ENCODE results near the gene SH3BGRL3.
"Not testable (repeated sequence)": the region's sequence is repeated elsewhere in the genome, so short reads cannot be mapped to it uniquely, and the experiment has no call there.

Gene SH3BGRL3

DNA sequence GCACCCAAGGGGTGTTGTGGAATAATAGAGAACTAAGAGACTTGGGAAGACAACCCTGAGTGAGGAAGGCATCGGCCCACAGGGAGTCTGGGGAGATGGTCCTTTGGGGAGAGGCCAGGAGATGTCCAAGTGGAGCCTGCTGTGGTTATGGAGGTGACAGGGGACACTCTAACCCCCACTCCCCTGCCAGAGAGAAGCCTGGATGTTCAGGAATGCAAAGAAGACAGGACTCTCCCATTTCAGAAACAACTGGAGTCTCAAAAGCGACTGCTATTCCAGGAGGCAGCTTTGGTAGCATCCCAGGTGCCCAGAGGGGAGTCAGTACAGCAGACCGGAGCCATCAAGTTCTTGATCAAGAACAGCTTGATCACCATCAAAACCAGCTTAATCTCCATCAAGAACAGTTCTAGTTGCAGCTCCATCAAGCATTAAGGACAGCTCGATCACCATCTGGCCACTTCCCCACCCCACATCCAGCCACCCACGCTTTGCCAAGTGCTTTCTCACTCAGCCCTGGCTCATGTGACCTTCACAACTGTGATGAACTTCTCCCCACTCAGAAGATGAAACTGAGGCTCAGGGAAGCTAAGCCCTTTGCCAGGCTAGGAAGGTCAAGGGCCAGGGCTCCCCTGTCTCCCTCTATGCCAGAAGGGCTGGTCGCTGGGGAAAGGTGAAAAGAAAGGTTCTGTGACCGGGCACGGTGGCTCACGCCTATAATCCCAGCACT is 38.6 kb downstream of the SH3BGRL3 start:
- Histone ChIP-seq H2AFZ (ENCODE audit: low read depth, low read length) (no peak overlapping the region), H3K9me3 (ENCODE audit: low read length) (no peaks in the 10 kb centered on the region), H3K27me3 (ENCODE audit: insufficient read depth, low read length) (no peaks in the 10 kb centered on the region), H3K4me1 (ENCODE audit: insufficient read depth, low read length) (peaks cover 2% of the 10 kb centered on the region), H3K4me3 (ENCODE audit: low read length) (no peak overlapping the region), H3K36me3 (ENCODE audit: insufficient read depth, low read length) (no peaks in the 10 kb centered on the region)

DNA sequence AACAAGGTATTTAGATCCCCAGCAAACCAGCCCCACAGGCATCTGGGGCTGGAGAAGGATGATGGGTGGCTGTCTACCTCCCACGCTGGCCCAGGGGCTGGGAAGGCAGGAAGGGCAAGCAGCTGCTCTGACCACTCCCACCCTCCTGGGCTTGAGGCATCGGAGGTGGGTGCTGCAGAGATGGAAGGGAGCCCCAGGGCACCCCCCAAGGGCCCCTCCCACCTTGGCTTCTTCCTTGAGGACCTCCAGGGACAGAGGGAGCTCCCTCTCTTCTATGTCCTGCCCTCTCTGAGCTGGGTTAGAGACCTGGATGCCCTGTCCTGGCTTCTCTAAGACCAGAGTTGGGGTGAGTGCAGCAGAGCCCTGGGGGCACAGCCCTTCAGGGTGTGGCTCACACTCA is 41.0 kb downstream of the SH3BGRL3 start:
- H3K27me3 ChIP-seq (ENCODE audit: insufficient read depth, low read length), result no peaks in the 10 kb centered on the region
- H3K9me3 ChIP-seq (ENCODE audit: low read length), result no peaks in the 10 kb centered on the region
- H3K36me3 ChIP-seq (ENCODE audit: insufficient read depth, low read length), result no peaks in the 10 kb centered on the region
- no peak overlapping the region for H3K4me3 ChIP-seq (ENCODE audit: low read length)
- peaks cover 2% of the 10 kb centered on the region for H3K4me1 ChIP-seq (ENCODE audit: insufficient read depth, low read length)
- H2AFZ ChIP-seq (ENCODE audit: low read depth, low read length), result no peak overlapping the region

DNA sequence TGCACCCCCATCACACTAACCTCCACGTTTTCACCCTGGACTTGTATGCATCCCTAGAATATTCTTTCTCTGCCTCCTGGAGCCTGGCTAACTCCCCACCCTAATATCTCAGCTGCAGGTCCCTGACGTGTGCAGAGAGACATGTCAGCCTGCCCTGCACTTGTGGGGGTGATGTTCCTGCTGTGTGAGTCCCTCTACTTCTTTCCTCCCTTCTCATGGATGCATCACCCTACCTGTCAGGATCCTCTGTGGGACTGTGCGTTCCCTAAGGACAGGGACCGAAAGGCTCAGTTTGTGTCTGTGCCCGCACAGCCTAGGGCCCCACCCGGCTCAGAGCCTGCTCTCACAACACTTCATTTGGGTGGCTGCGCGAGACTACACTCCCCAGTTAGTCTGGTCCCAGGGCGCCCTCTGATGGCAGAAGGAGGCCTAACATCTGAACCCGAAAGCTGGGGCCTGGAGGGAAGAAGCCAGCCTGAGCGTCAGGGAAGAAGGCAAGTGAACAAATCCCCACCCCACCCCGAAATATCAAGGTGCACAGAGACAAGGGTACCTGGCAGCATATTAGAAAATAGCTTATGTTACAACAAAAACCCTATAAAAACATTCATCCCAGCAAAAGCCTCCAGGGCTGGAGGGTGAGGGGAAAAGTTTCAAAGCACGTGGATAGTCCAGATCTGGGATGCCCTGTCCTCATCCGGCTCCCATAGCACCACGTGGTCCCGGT is 41.6 kb downstream of the SH3BGRL3 start:
- H3K4me3 ChIP-seq (ENCODE audit: low read length), result no peak overlapping the region
- H3K4me1 ChIP-seq (ENCODE audit: insufficient read depth, low read length), result peaks cover 2% of the 10 kb centered on the region
- H2AFZ ChIP-seq (ENCODE audit: low read depth, low read length), result no peak overlapping the region
- H3K36me3 ChIP-seq (ENCODE audit: insufficient read depth, low read length), result no peaks in the 10 kb centered on the region
- H3K9me3 ChIP-seq (ENCODE audit: low read length), result no peaks in the 10 kb centered on the region
- H3K27me3 ChIP-seq (ENCODE audit: insufficient read depth, low read length), result no peaks in the 10 kb centered on the region

DNA sequence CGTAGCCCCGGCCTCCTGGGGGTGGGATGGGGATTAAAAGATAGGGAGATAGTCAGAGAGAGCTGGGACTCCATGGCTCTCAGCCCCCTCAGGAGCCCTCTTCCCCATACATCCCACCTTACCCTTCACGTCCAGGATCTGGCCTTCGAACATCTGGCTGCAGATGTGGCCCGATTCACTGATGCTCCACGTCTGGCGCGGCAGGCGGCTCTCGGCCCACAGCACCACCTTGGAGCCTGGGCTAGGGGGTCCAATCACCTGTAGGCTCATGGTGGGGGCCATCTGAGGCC is 42.1 kb downstream of the SH3BGRL3 start:
- Histone ChIP-seq H3K4me1 (ENCODE audit: insufficient read depth, low read length) (peaks cover 2% of the 10 kb centered on the region), H3K27me3 (ENCODE audit: insufficient read depth, low read length) (no peaks in the 10 kb centered on the region), H2AFZ (ENCODE audit: low read depth, low read length) (no peak overlapping the region), H3K9me3 (ENCODE audit: low read length) (no peaks in the 10 kb centered on the region), H3K4me3 (ENCODE audit: low read length) (no peak overlapping the region), H3K36me3 (ENCODE audit: insufficient read depth, low read length) (no peaks in the 10 kb centered on the region)

DNA sequence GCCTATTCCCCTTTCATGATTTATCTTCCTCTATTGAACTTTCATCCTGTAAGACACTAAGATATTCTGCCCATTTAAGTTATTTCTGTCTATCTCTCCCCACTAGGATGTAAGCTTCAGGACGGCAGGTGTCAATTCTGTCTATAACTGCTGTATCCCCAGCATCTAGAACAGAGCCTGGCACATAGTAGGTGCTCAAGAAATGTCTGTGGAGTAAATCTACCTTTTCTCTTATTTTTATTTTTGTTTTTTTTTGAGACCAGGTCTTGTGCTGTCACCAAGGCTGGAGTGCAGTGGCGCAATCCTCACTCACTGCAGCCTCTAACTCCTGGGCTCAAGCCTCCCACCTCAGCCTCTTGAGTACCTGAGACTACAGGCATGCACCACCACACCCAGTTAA is 43.5 kb downstream of the SH3BGRL3 start:
- no peaks in the 10 kb centered on the region for H3K9me3 ChIP-seq (ENCODE audit: low read length)

GRCh38 chr1:26324550-26324949 is 44.7 kb downstream of the SH3BGRL3 start:
- peaks cover 5% of the 10 kb centered on the region for H3K4me1 ChIP-seq (ENCODE audit: insufficient read depth, low read length)
- no peaks in the 10 kb centered on the region for H3K27me3 ChIP-seq (ENCODE audit: insufficient read depth, low read length)
- no peaks in the 10 kb centered on the region for H3K9me3 ChIP-seq (ENCODE audit: low read length)
- H2AFZ ChIP-seq (ENCODE audit: low read depth, low read length), result no peak overlapping the region
- no peak overlapping the region for H3K4me3 ChIP-seq (ENCODE audit: low read length)
- H3K36me3 ChIP-seq (ENCODE audit: insufficient read depth, low read length), result no peaks in the 10 kb centered on the region

More for the DNA sequence above, 43.5 kb downstream of the SH3BGRL3 start:
- no peak overlapping the region for H2AFZ ChIP-seq (ENCODE audit: low read depth, low read length)
- no peaks in the 10 kb centered on the region for H3K36me3 ChIP-seq (ENCODE audit: insufficient read depth, low read length)
- H3K4me3 ChIP-seq (ENCODE audit: low read length), result no peak overlapping the region
- no peaks in the 10 kb centered on the region for H3K27me3 ChIP-seq (ENCODE audit: insufficient read depth, low read length)
- peaks cover 5% of the 10 kb centered on the region for H3K4me1 ChIP-seq (ENCODE audit: insufficient read depth, low read length)

DNA sequence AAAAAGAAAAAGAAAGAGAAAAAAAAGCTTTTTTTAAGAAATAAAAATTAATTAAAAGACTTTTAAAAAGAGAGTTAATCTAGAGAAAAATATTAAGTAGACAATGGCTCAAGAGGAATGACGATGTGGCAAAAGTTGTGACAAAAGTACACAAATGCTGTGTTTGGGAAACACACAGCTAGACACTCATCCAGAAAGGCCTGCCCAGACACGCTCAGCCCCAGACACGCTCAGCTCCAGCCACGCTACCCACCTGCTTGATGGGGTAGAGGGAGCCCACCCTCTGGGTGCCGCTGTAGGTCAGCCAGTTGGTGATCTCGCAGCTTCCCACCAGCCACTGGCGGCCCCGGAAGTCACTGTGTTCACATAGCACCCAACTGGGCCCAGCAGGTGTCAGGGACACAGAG is 48.1 kb downstream of the SH3BGRL3 start:
- H2AFZ ChIP-seq (ENCODE audit: low read depth, low read length), result no peak overlapping the region
- no peaks in the 10 kb centered on the region for H3K36me3 ChIP-seq (ENCODE audit: insufficient read depth, low read length)
- no peaks in the 10 kb centered on the region for H3K9me3 ChIP-seq (ENCODE audit: low read length)
- H3K4me1 ChIP-seq (ENCODE audit: insufficient read depth, low read length), result peaks cover 3% of the 10 kb centered on the region
- no peaks in the 10 kb centered on the region for H3K27me3 ChIP-seq (ENCODE audit: insufficient read depth, low read length)
- H3K4me3 ChIP-seq (ENCODE audit: low read length), result no peak overlapping the region

DNA sequence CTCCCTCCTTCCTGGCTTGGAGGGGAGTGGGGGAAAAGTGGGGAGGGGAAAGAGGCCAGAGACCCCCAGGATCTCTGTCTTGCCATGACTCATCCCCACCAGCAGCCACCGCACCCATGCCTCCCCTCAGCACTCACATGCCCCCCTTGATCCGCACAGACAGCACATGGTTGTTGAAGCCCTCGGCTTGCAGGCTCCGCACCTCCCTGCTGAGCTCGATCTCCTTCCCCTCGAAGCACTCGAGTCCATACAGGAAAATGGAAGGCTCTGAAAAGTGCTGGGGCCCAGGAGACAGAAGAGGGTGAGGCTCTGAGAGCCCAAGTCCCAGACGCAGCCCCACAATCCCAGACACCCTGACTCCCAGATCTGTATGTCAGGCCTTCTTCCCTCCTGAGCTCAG is 48.7 kb downstream of the SH3BGRL3 start:
- no peak overlapping the region for H2AFZ ChIP-seq (ENCODE audit: low read depth, low read length)
- no peaks in the 10 kb centered on the region for H3K9me3 ChIP-seq (ENCODE audit: low read length)
- H3K27me3 ChIP-seq (ENCODE audit: insufficient read depth, low read length), result no peaks in the 10 kb centered on the region
- no peak overlapping the region for H3K4me3 ChIP-seq (ENCODE audit: low read length)
- no peaks in the 10 kb centered on the region for H3K36me3 ChIP-seq (ENCODE audit: insufficient read depth, low read length)
- H3K4me1 ChIP-seq (ENCODE audit: insufficient read depth, low read length), result peaks cover 3% of the 10 kb centered on the region

DNA sequence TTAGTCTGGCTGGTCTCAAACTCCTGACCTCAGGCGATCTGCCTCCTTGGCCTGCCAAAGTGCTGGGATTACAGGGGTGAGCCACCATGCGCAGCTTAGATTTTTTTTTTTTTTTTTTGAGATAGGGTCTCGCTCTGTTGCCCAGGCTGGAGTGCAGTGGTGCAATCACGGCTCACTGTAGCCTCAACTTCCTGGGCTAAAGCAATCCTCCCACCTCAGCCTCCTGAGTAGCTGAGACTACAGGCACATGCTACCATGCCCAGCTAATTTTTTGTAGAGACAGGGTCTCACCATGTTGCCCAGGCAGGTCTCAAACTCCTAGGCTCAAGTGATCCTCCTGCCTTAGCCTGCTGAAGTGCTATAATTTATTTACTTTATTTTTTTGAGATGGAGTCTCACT is 49.5 kb downstream of the SH3BGRL3 start:
- H3K36me3 ChIP-seq (ENCODE audit: insufficient read depth, low read length); H3K4me3 ChIP-seq (ENCODE audit: low read length); H2AFZ ChIP-seq (ENCODE audit: low read depth, low read length); H3K9me3 ChIP-seq (ENCODE audit: low read length); H3K27me3 ChIP-seq (ENCODE audit: insufficient read depth, low read length); H3K4me1 ChIP-seq (ENCODE audit: insufficient read depth, low read length): not testable (repeated sequence)

- Histone ChIP-seq H3K4me3 (ENCODE audit: low read length) (no peak overlapping the region), H2AFZ (ENCODE audit: low read depth, low read length) (no peak overlapping the region), H3K36me3 (ENCODE audit: insufficient read depth, low read length) (no peaks in the 10 kb centered on the region), H3K9me3 (ENCODE audit: low read length) (no peaks in the 10 kb centered on the region), H3K27me3 (ENCODE audit: insufficient read depth, low read length) (no peaks in the 10 kb centered on the region), H3K4me1 (ENCODE audit: insufficient read depth, low read length) (peaks cover 3% of the 10 kb centered on the region)
These were observed 50.4 kb downstream of the SH3BGRL3 start for GRCh38 chr1:26330276-26330675.

Measured in neuron (in vitro differentiated cells).